GM18499 (cell line): ENCODE results near the gene ZBTB20.

Experiments used
- ATAC-seq: cut with Tn5 transposase; IDR thresholded peaks from one replicate; pipeline ENCODE4 v1.9.1; 2021; ENCODE audit warnings: moderate number of reproducible peaks; ENCODE audit not compliant: insufficient read depth, unreplicated experiment

ZBTB20 gene

GRCh38 chr3:114333923-114334240 is 813.2 kb downstream of the ZBTB20 start:
- ATAC-seq = no peak

- no peak for ATAC-seq
Measured at GRCh38 chr3:114333180-114333922, 813.7 kb downstream of the ZBTB20 start.

- ATAC-seq = no peak
Measured at GRCh38 chr3:114332342-114333179, 814.5 kb downstream of the ZBTB20 start.

- no peak for ATAC-seq
Measured at GRCh38 chr3:114331710-114332109, 815.4 kb downstream of the ZBTB20 start.

- no peak for ATAC-seq
Measured at GRCh38 chr3:114331007-114331406, 816.1 kb downstream of the ZBTB20 start.

GRCh38 chr3:114329823-114330222 is 817.3 kb downstream of the ZBTB20 start:
- no peak for ATAC-seq

- no peak for ATAC-seq
Measured at GRCh38 chr3:114328345-114328744, 818.7 kb downstream of the ZBTB20 start.

- ATAC-seq = no peak
Measured at GRCh38 chr3:114327665-114328064, 819.4 kb downstream of the ZBTB20 start.

GRCh38 chr3:114323546-114324254 is 823.4 kb downstream of the ZBTB20 start:
- ATAC-seq = no peak

- no peak for ATAC-seq
Measured at GRCh38 chr3:114320246-114320645, 826.8 kb downstream of the ZBTB20 start.

- ATAC-seq = no peak
Measured at GRCh38 chr3:114319453-114319852, 827.6 kb downstream of the ZBTB20 start.

GRCh38 chr3:114318295-114318694 is 828.8 kb downstream of the ZBTB20 start:
- ATAC-seq = no peak

GRCh38 chr3:114314282-114314681 is 832.8 kb downstream of the ZBTB20 start:
- ATAC-seq = no peak

GRCh38 chr3:114313426-114313825 is 833.7 kb downstream of the ZBTB20 start:
- no peak for ATAC-seq

GRCh38 chr3:114310695-114311094 is 836.4 kb downstream of the ZBTB20 start:
- no peak for ATAC-seq

- ATAC-seq = peak; percentile 49
Measured at GRCh38 chr3:114308830-114309229, 838.3 kb downstream of the ZBTB20 start.

- ATAC-seq = peak; percentile 5
Measured at GRCh38 chr3:114308377-114308776, 838.7 kb downstream of the ZBTB20 start.

GRCh38 chr3:114307832-114308231 is 839.3 kb downstream of the ZBTB20 start:
- ATAC-seq = no peak

- no peak for ATAC-seq
Measured at GRCh38 chr3:114307222-114307830, 839.8 kb downstream of the ZBTB20 start.

- no peak for ATAC-seq
Measured at GRCh38 chr3:114299941-114300624, 847.0 kb downstream of the ZBTB20 start.
